ENCODE measurements around the gene DDX55. TPM values are rescaled to one million over a fixed set of nuclear protein-coding genes. Genes with fewer than 3 reads are reported as not detected.

Gene DDX55
- total and polyA plus RNA-seq, 2 experiments from 2014 or later, result 21.7 to 23.0 TPM

DNA sequence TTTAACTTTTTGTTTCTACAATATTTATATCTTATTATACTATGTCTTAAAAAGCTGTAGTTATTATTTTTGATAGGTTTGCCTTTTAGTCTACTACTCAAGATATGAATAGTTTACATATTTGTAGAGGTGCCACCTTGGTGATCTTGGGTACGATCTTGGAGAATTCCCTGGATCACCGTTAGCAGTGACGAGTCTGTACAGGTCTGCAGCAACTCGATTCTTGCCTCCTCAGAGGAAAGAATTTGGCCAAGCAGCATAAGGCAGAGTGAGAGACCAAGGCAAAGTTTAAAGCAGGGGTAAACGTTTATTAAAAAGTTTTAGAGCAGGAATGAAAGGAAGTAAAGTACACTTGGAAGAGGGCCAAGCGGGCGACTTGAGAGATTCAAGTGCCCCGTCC lies 65.9 kb downstream of the DDX55 start:
- Histone ChIP-seq H3K36me3 (replicated peaks; ENCODE audit: insufficient read depth, low read depth) (no peaks in the 10 kb centered on the region), H3K4me2 (no peak overlapping the region), H3K4me1 (ENCODE audit: insufficient read depth) (no peaks in the 10 kb centered on the region), H3K27ac (no peak overlapping the region), H4K20me1 (ENCODE audit: insufficient read depth, poor library complexity, severe bottlenecking) (no peaks in the 10 kb centered on the region), H3K27me3 (no peaks in the 10 kb centered on the region), H3K4me3 (no peak overlapping the region), H2AFZ (no peak overlapping the region), H3K9me3 (ENCODE audit: low read depth) (no peaks in the 10 kb centered on the region), H3K9me2 (replicated peaks; ENCODE audit: insufficient read depth) (no peaks in the 10 kb centered on the region), H3K79me2 (no peaks in the 10 kb centered on the region)
- TF ChIP-seq EZH2phosphoT487 (IDR thresholded peaks at IDR 0.05; ENCODE audit: low read depth, severe bottlenecking, unreplicated experiment) (no peak), EZH2 (IDR thresholded peaks at IDR 0.05; ENCODE audit: borderline replicate concordance) (no peak)
- TF ChIP-seq, protein P1, sequence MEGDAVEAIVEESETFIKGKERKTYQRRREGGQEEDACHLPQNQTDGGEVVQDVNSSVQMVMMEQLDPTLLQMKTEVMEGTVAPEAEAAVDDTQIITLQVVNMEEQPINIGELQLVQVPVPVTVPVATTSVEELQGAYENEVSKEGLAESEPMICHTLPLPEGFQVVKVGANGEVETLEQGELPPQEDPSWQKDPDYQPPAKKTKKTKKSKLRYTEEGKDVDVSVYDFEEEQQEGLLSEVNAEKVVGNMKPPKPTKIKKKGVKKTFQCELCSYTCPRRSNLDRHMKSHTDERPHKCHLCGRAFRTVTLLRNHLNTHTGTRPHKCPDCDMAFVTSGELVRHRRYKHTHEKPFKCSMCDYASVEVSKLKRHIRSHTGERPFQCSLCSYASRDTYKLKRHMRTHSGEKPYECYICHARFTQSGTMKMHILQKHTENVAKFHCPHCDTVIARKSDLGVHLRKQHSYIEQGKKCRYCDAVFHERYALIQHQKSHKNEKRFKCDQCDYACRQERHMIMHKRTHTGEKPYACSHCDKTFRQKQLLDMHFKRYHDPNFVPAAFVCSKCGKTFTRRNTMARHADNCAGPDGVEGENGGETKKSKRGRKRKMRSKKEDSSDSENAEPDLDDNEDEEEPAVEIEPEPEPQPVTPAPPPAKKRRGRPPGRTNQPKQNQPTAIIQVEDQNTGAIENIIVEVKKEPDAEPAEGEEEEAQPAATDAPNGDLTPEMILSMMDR (IDR thresholded peaks at IDR 0.05; ENCODE audit: poor library complexity), result no peak
- no peak for DNase-seq (ENCODE audit: low spot score)
- WGBS (ENCODE audit: low lambda C conversion rate, missing lambda C conversion rate), result 86% methylated on average over 8 of the region's 8 CpGs

Small RNA genes lying within 50 kb of the gene (small RNA-seq; reads per million reads assigned to genes)
- gene SNORA9B, result 0.25 reads per million

Other genes starting within 250 kb of the DDX55 start
- gene SBNO1, start 237.3 kb upstream of the DDX55 start, total RNA-seq, result 28.9 and 29.7 TPM in 2 replicates
- gene SBNO1, start 237.3 kb upstream of the DDX55 start, polyA plus RNA-seq, result 13.4 and 13.7 TPM in 2 replicates
- gene KMT5A, start 218.0 kb upstream of the DDX55 start, total RNA-seq, result 28.4 and 28.7 TPM in 2 replicates
- gene KMT5A, start 218.0 kb upstream of the DDX55 start, polyA plus RNA-seq, result 21.9 and 24.5 TPM in 2 replicates
- 1.6 and 2.5 TPM in 2 replicates for gene RILPL2, start 165.4 kb upstream of the DDX55 start, total RNA-seq
- gene RILPL2, start 165.4 kb upstream of the DDX55 start, polyA plus RNA-seq, result 3.3 and 3.7 TPM in 2 replicates
- 10.8 and 13.6 TPM in 2 replicates for gene SNRNP35, start 144.0 kb upstream of the DDX55 start, total RNA-seq
- gene SNRNP35, start 144.0 kb upstream of the DDX55 start, polyA plus RNA-seq, result 25.7 and 26.0 TPM in 2 replicates
- 10.2 and 13.6 TPM in 2 replicates for gene RILPL1, start 68.4 kb upstream of the DDX55 start, total RNA-seq
- gene RILPL1, start 68.4 kb upstream of the DDX55 start, polyA plus RNA-seq, result 17.5 and 21.6 TPM in 2 replicates
- gene TMED2, start 17.5 kb upstream of the DDX55 start, total RNA-seq, result 440 and 447 TPM in 2 replicates
- 385 and 399 TPM in 2 replicates for gene TMED2, start 17.5 kb upstream of the DDX55 start, polyA plus RNA-seq
- gene EIF2B1, start 31.6 kb downstream of the DDX55 start, total RNA-seq, result 35.0 and 48.1 TPM in 2 replicates
- 33.2 and 43.8 TPM in 2 replicates for gene EIF2B1, start 31.6 kb downstream of the DDX55 start, polyA plus RNA-seq
- gene GTF2H3, start 31.7 kb downstream of the DDX55 start, total RNA-seq, result 27.4 and 45.6 TPM in 2 replicates
- gene GTF2H3, start 31.7 kb downstream of the DDX55 start, polyA plus RNA-seq, result 9.0 and 13.5 TPM in 2 replicates
- 4.4 and 4.7 TPM in 2 replicates for gene TCTN2, start 69.0 kb downstream of the DDX55 start, total RNA-seq
- 2.7 and 2.9 TPM in 2 replicates for gene TCTN2, start 69.0 kb downstream of the DDX55 start, polyA plus RNA-seq
- gene ATP6V0A2, start 110.3 kb downstream of the DDX55 start, total RNA-seq, result 21.6 and 25.8 TPM in 2 replicates
- 14.6 and 19.0 TPM in 2 replicates for gene ATP6V0A2, start 110.3 kb downstream of the DDX55 start, polyA plus RNA-seq
- 0.28 and 0.60 TPM in 2 replicates for gene DNAH10, start 160.2 kb downstream of the DDX55 start, total RNA-seq
- gene DNAH10, start 160.2 kb downstream of the DDX55 start, polyA plus RNA-seq, result 0.22 and 0.68 TPM in 2 replicates